C4-2B (cell line): Measurements from ENCODE around the gene ZSWIM9.

Experiments
- CTCF ChIP-seq: fragments of 450-650 bp; conservative IDR thresholded peaks from 2 replicates; pipeline ENCODE4 v1.5.1; 2017; ENCODE audit warnings: mild to moderate bottlenecking
- ZFX ChIP-seq: fragments of 450-650 bp; IDR thresholded peaks from 2 replicates; pipeline ENCODE4 v1.6.1; 2017

GRCh38 chr19:48190885-48191284 lies 20.4 kb downstream of the ZSWIM9 start:
- no peak for TF ChIP-seq CTCF
- TF ChIP-seq ZFX: no peak
